DMS79 treated with DMSO at 0.1 percent for 48 hours (cell line): Measurements from ENCODE around the gene PCMT1.

Experiments used
- DNase-seq: peaks from one replicate; lab custom pipeline; 2025; lab: John Stamatoyannopoulos, UW

The PCMT1 gene

DNA sequence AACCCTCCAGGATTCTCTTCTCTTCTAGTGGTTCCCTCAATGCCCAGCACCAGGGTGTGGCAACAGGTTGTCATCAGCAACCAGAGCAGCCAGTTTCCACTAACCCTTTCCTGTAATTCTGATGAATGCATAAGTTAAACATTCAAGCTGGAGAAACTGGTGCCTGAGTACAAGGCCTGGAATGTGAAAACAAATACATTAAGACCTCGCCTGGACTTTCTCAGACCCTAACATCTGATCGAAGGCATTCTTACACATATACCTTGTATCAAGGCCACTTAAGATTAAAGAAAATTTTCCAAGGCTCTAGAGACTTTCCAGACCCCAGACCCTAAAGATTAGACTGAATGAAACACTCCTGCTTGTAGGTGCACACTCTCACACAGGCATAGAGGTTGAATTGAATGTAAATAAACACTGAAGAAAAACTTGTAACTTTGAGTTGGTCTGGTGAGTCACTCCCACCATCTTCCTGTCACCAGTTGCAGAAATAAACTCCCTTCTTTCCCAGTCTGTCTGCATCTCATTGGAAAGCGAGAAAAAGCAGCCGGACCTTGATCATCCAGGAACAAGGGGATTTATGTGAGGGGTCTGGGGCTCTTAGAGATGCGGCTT is 105.6 kb downstream of the PCMT1 start:
- DNase-seq = no peak

DNA sequence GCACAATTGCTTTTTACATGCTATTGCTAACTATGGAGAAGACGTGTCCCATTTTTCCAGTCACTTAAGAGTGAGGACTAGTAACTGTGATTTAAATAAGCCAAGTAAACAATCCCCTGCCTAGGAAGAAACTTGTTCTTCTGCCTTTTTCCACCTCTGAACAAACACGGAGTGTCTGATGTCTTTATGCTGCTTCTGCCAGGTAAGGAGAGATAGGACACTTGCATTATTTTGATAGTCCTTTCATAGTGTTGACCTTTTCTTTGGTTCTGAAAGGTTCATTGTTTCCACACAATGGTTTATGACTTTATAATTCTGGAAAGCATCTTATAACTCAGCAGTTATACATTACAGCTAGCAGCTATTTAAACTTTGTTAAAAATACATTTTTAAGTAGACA is 106.2 kb downstream of the PCMT1 start:
- no peak for DNase-seq

DNA sequence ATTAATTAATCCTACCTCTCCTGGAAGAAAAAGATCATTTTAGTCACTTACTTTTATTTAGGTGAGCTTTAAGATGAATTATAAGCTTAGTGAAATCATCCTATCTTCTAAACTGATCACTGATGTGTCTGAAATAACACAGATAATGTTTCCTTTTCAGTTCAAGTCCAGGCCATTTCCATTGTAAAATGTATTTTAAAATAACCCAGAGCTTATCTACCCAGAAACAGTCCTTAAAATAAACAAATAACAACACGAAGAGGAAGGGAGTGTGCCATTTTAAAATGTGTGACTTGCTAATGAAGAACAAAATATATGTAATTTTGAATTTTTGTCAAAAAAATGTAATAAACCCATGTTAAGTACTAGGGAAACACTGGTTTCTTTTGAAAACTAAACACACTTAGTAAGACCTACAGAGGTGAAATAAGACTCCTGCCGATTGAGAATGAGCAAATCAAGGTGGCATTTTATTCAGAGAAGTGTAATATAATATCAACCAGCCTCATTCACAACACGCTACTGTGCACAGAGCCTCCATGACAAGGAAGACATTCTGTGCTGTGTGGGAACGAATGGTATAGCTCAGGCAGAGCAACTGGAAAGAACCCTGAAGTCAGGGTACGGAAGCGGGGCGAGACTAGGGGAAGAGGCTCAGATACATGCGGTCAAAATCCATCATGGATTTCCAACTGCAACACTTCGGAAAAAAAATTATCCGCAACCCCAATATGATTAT is 106.9 kb downstream of the PCMT1 start:
- DNase-seq = no peak

DNA sequence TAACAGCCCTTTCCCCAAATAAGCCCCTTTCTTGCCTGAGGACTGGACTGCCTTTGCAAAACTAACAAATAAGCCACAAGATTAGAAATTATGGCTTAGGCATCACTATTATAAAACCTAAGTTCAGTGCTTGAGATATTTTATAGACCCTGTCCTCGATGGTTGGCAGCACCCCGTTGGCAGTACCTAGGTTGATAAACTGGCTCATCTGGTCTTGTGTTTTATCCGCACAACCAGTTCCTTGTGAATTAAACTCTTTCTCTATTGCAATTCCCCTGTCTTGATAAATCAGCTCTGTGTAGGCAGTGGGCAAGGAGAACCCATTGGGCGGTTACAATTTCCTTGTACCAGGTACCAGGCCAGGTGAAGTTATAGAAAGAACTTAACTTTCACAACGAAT is 108.0 kb downstream of the PCMT1 start:
- no peak for DNase-seq

DNA sequence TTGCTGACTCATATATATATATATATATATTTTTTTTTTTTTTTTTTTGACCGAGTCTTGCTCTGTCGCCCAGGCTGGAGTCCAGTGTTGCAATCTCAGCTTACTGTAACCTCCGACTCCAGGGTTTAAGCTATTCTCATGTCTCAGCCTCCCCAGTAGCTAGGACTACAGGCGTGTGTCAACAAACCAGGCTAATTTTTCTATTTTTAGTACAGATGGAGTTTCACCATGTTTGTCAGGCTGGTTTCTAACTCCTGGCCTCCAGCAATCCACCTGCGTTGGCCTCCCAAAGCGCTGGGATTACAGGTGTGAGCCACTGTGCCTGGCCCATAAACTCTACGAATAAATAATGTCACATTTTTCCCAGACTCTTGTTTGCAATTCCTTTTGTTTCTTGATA is 109.8 kb downstream of the PCMT1 start:
- DNase-seq = no peak

DNA sequence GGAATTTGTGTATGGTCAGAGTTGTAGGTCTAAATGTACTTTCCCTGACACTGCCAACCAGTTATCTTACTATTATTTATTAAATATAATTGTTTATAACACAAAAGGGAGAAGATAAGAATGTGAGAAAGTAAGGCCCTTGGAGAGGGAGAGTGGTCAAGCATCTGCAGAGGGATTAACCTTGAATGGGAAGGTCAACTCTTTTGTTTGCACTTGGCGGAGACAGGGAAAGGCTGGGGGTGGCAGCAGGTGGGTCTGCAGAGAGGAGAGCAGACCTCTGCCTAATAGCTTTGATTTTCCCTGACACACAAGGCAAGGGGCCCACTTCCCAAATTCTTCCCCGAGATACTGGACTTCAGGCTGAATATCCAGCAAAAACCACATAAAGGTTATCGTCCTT is 110.4 kb downstream of the PCMT1 start:
- DNase-seq = no peak

DNA sequence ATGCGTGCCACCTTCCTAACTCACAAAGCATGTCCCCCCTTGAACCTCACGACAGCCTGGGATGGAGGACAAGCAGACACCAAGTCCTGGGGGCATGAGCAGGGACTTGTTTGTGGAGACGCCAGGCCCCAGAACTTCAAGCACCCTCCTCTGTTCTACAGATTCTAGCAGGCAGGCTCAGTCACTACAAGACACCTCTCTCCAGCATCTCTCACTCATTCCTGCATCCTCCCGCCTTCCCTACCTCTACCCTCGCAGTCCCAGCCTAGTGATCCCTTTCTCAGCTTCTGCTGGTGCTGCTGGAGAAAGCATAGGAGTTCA is 110.9 kb downstream of the PCMT1 start:
- no peak for DNase-seq
